Right lobe of liver (tissue), 6 donors: ENCODE results near the gene MCL1. TPM values are rescaled to one million over a fixed set of nuclear protein-coding genes. Genes with fewer than 3 reads are reported as not detected.

ENCODE experiments used
- ATAC-seq, 4 donors: fragments of 200-7000 bp; cut with Tn5 transposase; one replicate each; pipeline ENCODE4 v1.9.1; 2020; ENCODE audit warnings: mild to moderate bottlenecking in 4 of 4, moderate library complexity in 4 of 4
- DNase-seq, 3 donors: peaks; one replicate each; pipeline ENCODE4 v3.0.0-alpha.2; 2020
- H3K27ac ChIP-seq, 3 donors: fragments of 200-600 bp; one replicate each; pipeline ENCODE4 v1.8.0; 2022
- H3K27me3 ChIP-seq, 2 donors: fragments of 200-600 bp; one replicate each; pipeline ENCODE4 v1.8.0; 2022
- H3K36me3 ChIP-seq, 4 donors: fragments of 200-600 bp; sonication (generic) in 1 of 4; one replicate each; pipeline versions ENCODE4 v1.5.1 to v1.8.0; 2017 to 2022; ENCODE audit warnings: control low read depth in 1 of 4
- H3K4me1 ChIP-seq, 4 donors: fragments of 200-600 bp; sonication (generic) in 1 of 4; one replicate each; pipeline versions ENCODE4 v1.5.1 to v1.8.0; 2017 to 2022; ENCODE audit warnings: control low read depth in 1 of 4
- H3K4me3 ChIP-seq, 3 donors: fragments of 200-600 bp; one replicate each; pipeline ENCODE4 v1.8.0; 2022
- H3K9me3 ChIP-seq, 4 donors: fragments of 200-600 bp; sonication (generic) in 1 of 4; one replicate each; pipeline versions ENCODE4 v1.5.1 to v1.8.0; 2017 to 2022; ENCODE audit warnings: control low read depth in 1 of 4
- CTCF ChIP-seq, 4 donors: fragments of 200-600 bp in 3 of 4; fragments of 450-650 bp in 1 of 4; IDR thresholded peaks; one replicate each; pipeline versions ENCODE4 v1.5.1 to v1.8.0; 2016 to 2022; ENCODE audit warnings: antibody characterized with exemption in 4 of 4, mild to moderate bottlenecking in 2 of 4
- POLR2A ChIP-seq: fragments of 450-650 bp; IDR thresholded peaks from one replicate; pipeline ENCODE4 v1.6.1; 2017; ENCODE audit warnings: antibody characterized with exemption, mild to moderate bottlenecking
- WGBS: methylation state at CpG from one replicate; pipeline ENCODE4 v1.1.6; 2018; ENCODE audit warnings: low coverage, low lambda C conversion rate; ENCODE audit not compliant: insufficient coverage; ENCODE audit errors: missing lambda C conversion rate; 5-methylcytosine and 5-hydroxymethylcytosine counted together
- intact Hi-C, 2 donors: fragments of 100-400 bp; cut with DNase I; formaldehyde crosslinking; loops; one replicate each; pipeline versions ENCODE4 v1.11.2 to v1.14.1; 2022
- total RNA-seq, 6 experiments: library from RNA; depleted of rRNA in 2 of 6; stranded (reverse); fragments of >200 nt in 2 of 6; fragmentation: NEBNext Ultra II Directional in 3 of 6; extraction: Animal tissue kit (Norgen Biotek cat#: 25700) in 3 of 6; gene quantifications; one replicate each; pipeline versions ENCODE4 v1.1.0 to v1.2.4, GENCODE V29; 2016 to 2023
- donor health status: DM: no; HTN: yes; CAD: no.
- donor health status: DM: no; HTN: no; CAD: no.
- donor health status: DM: no; HTN: no; CAD: no.
- donor health status: DM: no; HTN: yes; CAD: no.
- donor health status: DM: no; HTN: yes; CAD: no.

MCL1 gene
- total RNA-seq, 6 experiments from 2014 or later, result 83.6 to 266 (median 158) TPM

GRCh38 chr1:150622303-150622975 is 43.0 kb upstream of the MCL1 start:
- Histone ChIP-seq H3K9me3 (no peaks in the 10 kb centered on the region), H3K36me3 (peaks cover 0 to 52% (median 25%) of the 10 kb centered on the region in 4 donors), H3K4me1 (peaks cover 0 to 29% (median 13%) of the 10 kb centered on the region in 4 donors), H3K27ac (peak overlapping the region in 2 of 3 donors; percentile 14 to 41), H3K27me3 (no peaks in the 10 kb centered on the region), H3K4me3 (no peak overlapping the region)
- intact Hi-C loops, result loop anchor here in 1 of 2 donors (5.0 kb wide), 1 partner anchor 50 kb away; no protein-coding TSS in a partner anchor
- no peak for TF ChIP-seq POLR2A
- no peak for TF ChIP-seq CTCF (IDR thresholded peaks at IDR 0.05)
- peak; percentile 12 to 33 (median 21) for ATAC-seq
- no peak for DNase-seq
- 40% methylated on average over 8 of the region's 8 CpGs for WGBS

GRCh38 chr1:150621497-150622302 is 42.3 kb upstream of the MCL1 start:
- WGBS, result 45% methylated on average over 8 of the region's 8 CpGs
- TF ChIP-seq POLR2A, result no peak
- peak; percentile 69 to 85 (median 74) for TF ChIP-seq CTCF (IDR thresholded peaks at IDR 0.05)
- DNase-seq, result no peak
- intact Hi-C loops, result loop anchor here in 1 of 2 donors (5.0 kb wide), 1 partner anchor 49 kb away; no protein-coding TSS in a partner anchor
- Histone ChIP-seq H3K36me3 (peaks cover 0 to 46% (median 24%) of the 10 kb centered on the region in 4 donors), H3K4me1 (peaks cover 0 to 29% (median 13%) of the 10 kb centered on the region in 4 donors), H3K4me3 (no peak overlapping the region), H3K27ac (peak overlapping the region; percentile 41 to 55 (median 52)), H3K27me3 (no peaks in the 10 kb centered on the region), H3K9me3 (no peaks in the 10 kb centered on the region)
- ATAC-seq, result peak; percentile 53 to 75 (median 61)

GRCh38 chr1:150620919-150621318 is 41.5 kb upstream of the MCL1 start:
- TF ChIP-seq POLR2A (no peak), CTCF (IDR thresholded peaks at IDR 0.05) (no peak)
- no peak for DNase-seq
- Histone ChIP-seq H3K27ac (peak overlapping the region; percentile 41 to 55 (median 52)), H3K27me3 (no peaks in the 10 kb centered on the region), H3K4me3 (no peak overlapping the region), H3K4me1 (peaks cover 0 to 29% (median 13%) of the 10 kb centered on the region in 4 donors), H3K9me3 (no peaks in the 10 kb centered on the region), H3K36me3 (peaks cover 0 to 38% (median 18%) of the 10 kb centered on the region in 4 donors)
- WGBS, result 93% methylated on average over 2 of the region's 2 CpGs
- ATAC-seq, result no peak
- intact Hi-C loops, result loop anchor here in 1 of 2 donors (5.0 kb wide), 1 partner anchor 49 kb away; no protein-coding TSS in a partner anchor

- TF ChIP-seq CTCF (IDR thresholded peaks at IDR 0.05) (peak; percentile 31 to 44 (median 34)), POLR2A (peak; percentile 54)
- Histone ChIP-seq H3K36me3 (peaks cover 0 to 27% (median 13%) of the 10 kb centered on the region in 4 donors), H3K27me3 (no peaks in the 10 kb centered on the region), H3K9me3 (no peaks in the 10 kb centered on the region), H3K4me3 (no peak overlapping the region), H3K27ac (peak overlapping the region; percentile 41 to 55 (median 52)), H3K4me1 (peaks cover 0 to 32% (median 15%) of the 10 kb centered on the region in 4 donors)
- intact Hi-C loops, result loop anchor here in 1 of 2 donors (5.0 kb wide), 2 partner anchors 48 to 58 kb away; no protein-coding TSS in a partner anchor
- DNase-seq, result no peak
- 10% methylated on average over 4 of the region's 4 CpGs for WGBS
- peak; percentile 71 to 81 (median 78) for ATAC-seq
Observed at GRCh38 chr1:150619576-150620509, 40.4 kb upstream of the MCL1 start.
